Erythroblast (primary cell): ENCODE results near the gene FCRL6.

ENCODE experiments used
- GATA1 ChIP-seq: IDR thresholded peaks from 2 replicates; pipeline ENCODE4 v1.6.1; 2011; ENCODE audit warnings: low read depth, mild to moderate bottlenecking, control low read depth, low read length, moderate library complexity
- POLR2A ChIP-seq: IDR thresholded peaks from 2 replicates; pipeline ENCODE4 v1.6.1; 2011; ENCODE audit warnings: mild to moderate bottlenecking, low read length

DNA sequence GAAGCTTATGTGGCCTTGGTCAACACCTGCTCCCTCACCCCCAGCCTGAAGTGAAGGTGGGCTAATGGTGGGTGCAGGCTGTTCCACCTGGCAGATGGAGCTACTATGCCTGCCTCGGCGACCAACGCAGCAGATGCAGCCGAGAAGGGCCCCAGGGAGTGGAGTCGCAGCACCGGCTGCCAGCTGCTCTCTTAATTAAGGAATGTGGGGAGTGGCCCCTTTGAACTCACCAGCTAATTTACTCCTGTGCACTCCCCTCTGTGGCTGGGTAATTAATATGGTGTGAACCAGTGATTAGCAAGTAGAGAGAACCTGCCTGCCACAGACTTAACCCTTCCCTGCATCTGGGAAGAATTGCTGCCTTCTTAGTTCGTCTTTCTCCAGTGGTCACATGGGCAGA lies 21.2 kb downstream of the FCRL6 start:
- TF ChIP-seq POLR2A (no peak), GATA1 (no peak)
